ENCODE data around the gene PRKCE.

GRCh38 chr2:45919160-45919650 lies 267.7 kb downstream of the PRKCE start:
- no peak for TF ChIP-seq POLR2A (IDR thresholded peaks at IDR 0.05; ENCODE audit: borderline replicate concordance, extremely low read depth, insufficient read depth, insufficient read length)
- no peak for TF ChIP-seq CTCF (IDR thresholded peaks at IDR 0.05 in 2 of 3, conservative IDR thresholded peaks at IDR 0.05 in 1 of 3; ENCODE audit: borderline replicate concordance in 1 of 3, insufficient read depth in 1 of 3, low read depth in 2 of 3, low read length in 2 of 3)
- TF ChIP-seq SRF (IDR thresholded peaks at IDR 0.05; ENCODE audit: low read depth), result no peak
- no peak for TF ChIP-seq ZFX (IDR thresholded peaks at IDR 0.05)
- no peak for TF ChIP-seq POLR2AphosphoS5 (IDR thresholded peaks at IDR 0.05; ENCODE audit: low read depth, low read length)
- TF ChIP-seq YY1 (IDR thresholded peaks at IDR 0.05; ENCODE audit: extremely low read depth, insufficient replicate concordance, low read depth, low read length), result no peak
- TF ChIP-seq ZNF274 (IDR thresholded peaks at IDR 0.05; ENCODE audit: low read depth, low read length), result no peak
- TF ChIP-seq MAX (IDR thresholded peaks at IDR 0.05), result no peak
- no peak for TF ChIP-seq CEBPB (IDR thresholded peaks at IDR 0.05; ENCODE audit: low read depth)
- TF ChIP-seq EZH2phosphoT487 (IDR thresholded peaks at IDR 0.05; ENCODE audit: borderline replicate concordance), result no peak
- no peak for TF ChIP-seq EZH2 (IDR thresholded peaks at IDR 0.05)
- TF ChIP-seq CBX3 (IDR thresholded peaks at IDR 0.05; ENCODE audit: low read depth), result no peak
